ENCODE results near the gene ADAMTSL2.

- TF ChIP-seq, protein P1, sequence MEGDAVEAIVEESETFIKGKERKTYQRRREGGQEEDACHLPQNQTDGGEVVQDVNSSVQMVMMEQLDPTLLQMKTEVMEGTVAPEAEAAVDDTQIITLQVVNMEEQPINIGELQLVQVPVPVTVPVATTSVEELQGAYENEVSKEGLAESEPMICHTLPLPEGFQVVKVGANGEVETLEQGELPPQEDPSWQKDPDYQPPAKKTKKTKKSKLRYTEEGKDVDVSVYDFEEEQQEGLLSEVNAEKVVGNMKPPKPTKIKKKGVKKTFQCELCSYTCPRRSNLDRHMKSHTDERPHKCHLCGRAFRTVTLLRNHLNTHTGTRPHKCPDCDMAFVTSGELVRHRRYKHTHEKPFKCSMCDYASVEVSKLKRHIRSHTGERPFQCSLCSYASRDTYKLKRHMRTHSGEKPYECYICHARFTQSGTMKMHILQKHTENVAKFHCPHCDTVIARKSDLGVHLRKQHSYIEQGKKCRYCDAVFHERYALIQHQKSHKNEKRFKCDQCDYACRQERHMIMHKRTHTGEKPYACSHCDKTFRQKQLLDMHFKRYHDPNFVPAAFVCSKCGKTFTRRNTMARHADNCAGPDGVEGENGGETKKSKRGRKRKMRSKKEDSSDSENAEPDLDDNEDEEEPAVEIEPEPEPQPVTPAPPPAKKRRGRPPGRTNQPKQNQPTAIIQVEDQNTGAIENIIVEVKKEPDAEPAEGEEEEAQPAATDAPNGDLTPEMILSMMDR (optimal IDR thresholded peaks at IDR 0.05 in 1 of 3, IDR thresholded peaks at IDR 0.05 in 1 of 3, conservative IDR thresholded peaks at IDR 0.05 in 1 of 3; ENCODE audit: extremely low read depth in 1 of 3, insufficient read depth in 2 of 3, low read length in 3 of 3) = no peak
- TF ChIP-seq EZH2 (IDR thresholded peaks at IDR 0.05; ENCODE audit: low read length) = no peak
Measured at GRCh38 chr9:133583111-133583510, 48.6 kb downstream of the ADAMTSL2 start.
